Activated CD8-positive, alpha-beta memory T cell treated with anti-CD3 and anti-CD28 coated beads, Interleukin-2, amount 50 U/mL, for 48 hours (primary cell): Measurements from ENCODE around the gene MICAL3.

ENCODE experiments used
- DNase-seq: peaks from one replicate; pipeline ENCODE4 v3.0.0-alpha.2; 2020

MICAL3 gene

GRCh38 chr22:17828502-17829080, 195.8 kb downstream of the MICAL3 start:
- no peak for DNase-seq

- DNase-seq, result no peak
Observed at GRCh38 chr22:17827466-17827865, 196.9 kb downstream of the MICAL3 start.

- no peak for DNase-seq
Observed at GRCh38 chr22:17825876-17826550, 198.3 kb downstream of the MICAL3 start.

- no peak for DNase-seq
Observed at GRCh38 chr22:17824457-17824856, 199.9 kb downstream of the MICAL3 start.

GRCh38 chr22:17823964-17824363, 200.4 kb downstream of the MICAL3 start:
- DNase-seq, result no peak

GRCh38 chr22:17823226-17823625, 201.1 kb downstream of the MICAL3 start:
- DNase-seq, result no peak

- no peak for DNase-seq
Observed at GRCh38 chr22:17822087-17822486, 202.3 kb downstream of the MICAL3 start.

GRCh38 chr22:17820879-17821439, 203.4 kb downstream of the MICAL3 start:
- DNase-seq, result no peak

GRCh38 chr22:17818649-17819048, 205.7 kb downstream of the MICAL3 start:
- no peak for DNase-seq

GRCh38 chr22:17818180-17818579, 206.2 kb downstream of the MICAL3 start:
- DNase-seq, result no peak

GRCh38 chr22:17817511-17818065, 206.8 kb downstream of the MICAL3 start:
- no peak for DNase-seq

GRCh38 chr22:17817079-17817478, 207.3 kb downstream of the MICAL3 start:
- no peak for DNase-seq

GRCh38 chr22:17816649-17817048, 207.7 kb downstream of the MICAL3 start:
- DNase-seq, result no peak

- no peak for DNase-seq
Observed at GRCh38 chr22:17815703-17816254, 208.6 kb downstream of the MICAL3 start.

- no peak for DNase-seq
Observed at GRCh38 chr22:17814830-17815229, 209.5 kb downstream of the MICAL3 start.

- no peak for DNase-seq
Observed at GRCh38 chr22:17814084-17814483, 210.3 kb downstream of the MICAL3 start.

GRCh38 chr22:17811119-17811518, 213.2 kb downstream of the MICAL3 start:
- DNase-seq, result no peak

- DNase-seq, result no peak
Observed at GRCh38 chr22:17810570-17811116, 213.7 kb downstream of the MICAL3 start.

- no peak for DNase-seq
Observed at GRCh38 chr22:17808693-17809403, 215.5 kb downstream of the MICAL3 start.

GRCh38 chr22:17807578-17808410, 216.6 kb downstream of the MICAL3 start:
- DNase-seq, result no peak

- no peak for DNase-seq
Observed at GRCh38 chr22:17807086-17807485, 217.3 kb downstream of the MICAL3 start.

- DNase-seq, result no peak
Observed at GRCh38 chr22:17806437-17806836, 217.9 kb downstream of the MICAL3 start.
